HEK293T (cell line): ENCODE results near the gene MFNG.

ENCODE experiments used
- BHLHE40 ChIP-seq: fragments of 450-650 bp; IDR thresholded peaks from 2 replicates; pipeline ENCODE4 v1.6.1; 2016; ENCODE audit warnings: mild to moderate bottlenecking, moderate library complexity, borderline replicate concordance
- ELF4 ChIP-seq: fragments of 450-650 bp; IDR thresholded peaks from 2 replicates; pipeline ENCODE4 v1.6.1; 2017; ENCODE audit warnings: antibody characterized with exemption
- FOXA1 ChIP-seq: fragments of 450-650 bp; IDR thresholded peaks from 2 replicates; pipeline ENCODE4 v1.6.1; 2016; ENCODE audit warnings: mild to moderate bottlenecking
- FOXM1 ChIP-seq: fragments of 450-650 bp; IDR thresholded peaks from 2 replicates; pipeline ENCODE4 v1.6.1; 2017; ENCODE audit warnings: mild to moderate bottlenecking, borderline replicate concordance
- HDGF ChIP-seq: fragments of 450-650 bp; IDR thresholded peaks from 2 replicates; pipeline ENCODE4 v1.6.1; 2017; ENCODE audit warnings: antibody characterized with exemption, borderline replicate concordance
- SP1 ChIP-seq: fragments of 450-650 bp; IDR thresholded peaks from 2 replicates; pipeline ENCODE4 v1.6.1; 2017
- SUZ12 ChIP-seq: fragments of 450-650 bp; IDR thresholded peaks from 2 replicates; pipeline ENCODE4 v1.6.1; 2016; ENCODE audit warnings: mild to moderate bottlenecking
- ZNF384 ChIP-seq: fragments of 450-650 bp; IDR thresholded peaks from 2 replicates; pipeline ENCODE4 v1.6.1; 2016

DNA sequence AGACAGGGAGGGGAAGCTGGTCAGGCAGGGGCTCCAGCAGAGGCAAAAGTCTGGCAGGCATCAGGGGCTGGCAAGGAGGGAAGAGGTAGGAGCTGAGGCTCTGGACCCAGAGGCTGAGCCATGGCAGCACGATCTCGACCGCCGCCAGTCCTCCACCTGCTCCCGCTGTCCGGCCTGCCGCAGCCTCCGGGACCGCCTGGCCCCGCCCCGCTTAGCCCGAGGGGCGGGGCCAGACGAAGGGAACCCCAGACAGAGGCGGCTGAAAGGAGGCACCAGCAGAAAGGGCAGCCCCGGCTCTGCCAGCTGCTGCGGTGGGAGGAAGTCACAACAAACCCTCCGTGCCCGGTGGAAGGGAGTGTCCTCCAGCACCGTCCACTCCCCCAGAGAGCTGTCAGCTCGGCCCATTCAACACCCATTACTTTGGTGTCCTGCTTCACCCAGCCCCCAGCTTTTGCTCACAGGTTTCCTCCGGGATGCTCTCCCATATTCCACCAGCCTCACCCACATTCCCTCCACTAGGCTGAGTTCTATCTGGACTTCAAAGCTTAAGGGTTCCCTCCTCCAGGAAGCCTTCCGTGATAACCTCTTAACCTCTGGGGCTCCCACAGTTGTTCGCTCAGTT, at the start of gene MFNG:
- TF ChIP-seq ZNF384, result no peak
- no peak for TF ChIP-seq BHLHE40
- TF ChIP-seq SP1, result no peak
- TF ChIP-seq ELF4, result no peak
- no peak for TF ChIP-seq FOXM1
- no peak for TF ChIP-seq HDGF
- no peak for TF ChIP-seq FOXA1
- TF ChIP-seq SUZ12, result no peak
